ENCODE measurements around the gene RFWD3. TPM values are rescaled to one million over a fixed set of nuclear protein-coding genes. Genes with fewer than 3 reads are reported as not detected.

RFWD3 gene
- total and polyA plus RNA-seq, 2 of the 8 experiments (the other 6 are each of a cell fraction or from before 2014, with no cell fraction given): 67.1 to 114 TPM

GRCh38 chr16:74574146-74574545, 92.5 kb downstream of the RFWD3 start (continued):
- TF ChIP-seq RNF2 (IDR thresholded peaks at IDR 0.05; ENCODE audit: borderline replicate concordance, low read depth, low read length, missing control alignments, poor library complexity, severe bottlenecking): no peak
- TF ChIP-seq SIRT6 (IDR thresholded peaks at IDR 0.05; ENCODE audit: low read length): no peak
- no peak for TF ChIP-seq ATF2 (IDR thresholded peaks at IDR 0.05; ENCODE audit: low read length)
- no peak for TF ChIP-seq CTCF (IDR thresholded peaks at IDR 0.05; ENCODE audit: control extremely low read depth in 1 of 3, insufficient read depth in 1 of 3, low read depth in 1 of 3, low read length in 3 of 3)

Data from H1 (cell line).